ENCODE data around the gene FGF12. TPM values are rescaled to one million over a fixed set of nuclear protein-coding genes. Genes with fewer than 3 reads are reported as not detected.

FGF12 gene
- total and polyA plus RNA-seq, 2 of the 13 experiments (the other 11 are each of a cell fraction or from before 2014, with no cell fraction given) = 0.07 TPM; not detected in 1

GRCh38 chr3:192183109-192183508 is 544.2 kb downstream of the FGF12 start (continued):
- TF ChIP-seq PBX3 (CRISPR knock-in tag; IDR thresholded peaks at IDR 0.05; ENCODE audit: borderline replicate concordance) (no peak), ZNF30 (CRISPR knock-in tag; IDR thresholded peaks at IDR 0.05) (no peak), KDM4B (CRISPR knock-in tag; IDR thresholded peaks at IDR 0.05) (no peak), HDAC2 (CRISPR knock-in tag; IDR thresholded peaks at IDR 0.05) (no peak), ZBED4 (CRISPR knock-in tag; IDR thresholded peaks at IDR 0.05; ENCODE audit: borderline replicate concordance) (no peak), ZNF142 (CRISPR knock-in tag; IDR thresholded peaks at IDR 0.05) (no peak), ZBTB39 (CRISPR knock-in tag; IDR thresholded peaks at IDR 0.05) (no peak), ZBTB38 (CRISPR knock-in tag; IDR thresholded peaks at IDR 0.05) (no peak)

Measured in HepG2 (cell line).